OCI-LY7 (cell line): Measurements from ENCODE around the gene OPHN1.

ENCODE experiments used
- EZH2phosphoT487 ChIP-seq: fragments of 200-600 bp; sonication (generic); IDR thresholded peaks from 2 replicates; pipeline ENCODE4 v1.6.1; 2018; ENCODE audit warnings: low read depth, borderline replicate concordance, mild to moderate bottlenecking, mixed run types, antibody characterized with exemption, low read length, moderate library complexity, mixed read lengths
- TF ChIP-seq, protein P1 (sequence below): fragments of 200-600 bp; sonication (generic); conservative IDR thresholded peaks from 2 replicates; pipeline ENCODE4 v1.5.1; 2014; ENCODE audit warnings: mild to moderate bottlenecking, antibody characterized with exemption, low read length, moderate library complexity, mixed read lengths

DNA sequence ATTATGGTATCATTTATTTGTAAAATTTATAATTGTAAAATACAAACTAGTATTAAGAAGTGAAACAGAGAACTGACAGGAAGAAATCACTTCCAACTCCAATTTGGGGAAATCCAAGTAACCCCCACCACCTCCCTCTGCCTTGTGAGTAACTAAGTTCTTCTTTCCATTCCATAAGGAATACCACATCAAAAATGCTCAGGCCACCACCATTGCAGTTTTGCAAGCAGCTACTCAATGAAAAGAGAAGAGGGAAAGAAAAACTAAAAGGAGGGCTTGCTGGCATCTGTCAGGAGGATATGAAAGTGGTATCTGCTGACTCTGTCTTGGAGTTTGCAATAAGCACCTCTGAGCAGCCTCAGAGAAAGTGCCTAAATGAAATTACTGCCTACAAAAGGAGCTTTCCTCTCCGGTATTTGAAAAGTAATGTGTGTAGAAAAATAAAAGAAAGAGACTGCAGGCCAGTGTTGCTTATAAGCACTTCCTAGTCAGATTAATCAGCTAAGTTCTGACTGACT is 228.7 kb downstream of the OPHN1 start:
- TF ChIP-seq, protein P1, sequence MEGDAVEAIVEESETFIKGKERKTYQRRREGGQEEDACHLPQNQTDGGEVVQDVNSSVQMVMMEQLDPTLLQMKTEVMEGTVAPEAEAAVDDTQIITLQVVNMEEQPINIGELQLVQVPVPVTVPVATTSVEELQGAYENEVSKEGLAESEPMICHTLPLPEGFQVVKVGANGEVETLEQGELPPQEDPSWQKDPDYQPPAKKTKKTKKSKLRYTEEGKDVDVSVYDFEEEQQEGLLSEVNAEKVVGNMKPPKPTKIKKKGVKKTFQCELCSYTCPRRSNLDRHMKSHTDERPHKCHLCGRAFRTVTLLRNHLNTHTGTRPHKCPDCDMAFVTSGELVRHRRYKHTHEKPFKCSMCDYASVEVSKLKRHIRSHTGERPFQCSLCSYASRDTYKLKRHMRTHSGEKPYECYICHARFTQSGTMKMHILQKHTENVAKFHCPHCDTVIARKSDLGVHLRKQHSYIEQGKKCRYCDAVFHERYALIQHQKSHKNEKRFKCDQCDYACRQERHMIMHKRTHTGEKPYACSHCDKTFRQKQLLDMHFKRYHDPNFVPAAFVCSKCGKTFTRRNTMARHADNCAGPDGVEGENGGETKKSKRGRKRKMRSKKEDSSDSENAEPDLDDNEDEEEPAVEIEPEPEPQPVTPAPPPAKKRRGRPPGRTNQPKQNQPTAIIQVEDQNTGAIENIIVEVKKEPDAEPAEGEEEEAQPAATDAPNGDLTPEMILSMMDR, result no peak
- no peak for TF ChIP-seq EZH2phosphoT487
